ENCODE measurements around the gene COL2A1.

COL2A1 gene

GRCh38 chr12:47949441-47950341, 54.6 kb downstream of the COL2A1 start:
- peak; percentile 22 to 55 (median 25) for DNase-seq (ENCODE audit: low read depth in 2 of 3, low spot score in 1 of 3)

- DNase-seq (ENCODE audit: low read depth in 2 of 3, low spot score in 1 of 3): no peak
Observed at GRCh38 chr12:47947341-47947740, 56.9 kb downstream of the COL2A1 start.

GRCh38 chr12:47946413-47947323, 57.6 kb downstream of the COL2A1 start:
- DNase-seq (ENCODE audit: low read depth in 2 of 3, low spot score in 1 of 3): no peak

GRCh38 chr12:47945341-47945728, 58.9 kb downstream of the COL2A1 start:
- no peak for DNase-seq (ENCODE audit: low read depth in 2 of 3, low spot score in 1 of 3)

- no peak for DNase-seq (ENCODE audit: low read depth in 2 of 3, low spot score in 1 of 3)
Observed at GRCh38 chr12:47944685-47945340, 59.5 kb downstream of the COL2A1 start.

GRCh38 chr12:47943623-47944340, 60.5 kb downstream of the COL2A1 start:
- no peak for DNase-seq (ENCODE audit: low read depth in 2 of 3, low spot score in 1 of 3)

GRCh38 chr12:47942614-47943225, 61.6 kb downstream of the COL2A1 start:
- no peak for DNase-seq (ENCODE audit: low read depth in 2 of 3, low spot score in 1 of 3)

GRCh38 chr12:47941871-47942613, 62.2 kb downstream of the COL2A1 start:
- DNase-seq (ENCODE audit: low read depth in 2 of 3, low spot score in 1 of 3): peak in 2 of 3 donors; percentile 22 to 45

GRCh38 chr12:47941475-47941780, 62.8 kb downstream of the COL2A1 start:
- DNase-seq (ENCODE audit: low read depth in 2 of 3, low spot score in 1 of 3): no peak

GRCh38 chr12:47940773-47941474, 63.4 kb downstream of the COL2A1 start:
- no peak for DNase-seq (ENCODE audit: low read depth in 2 of 3, low spot score in 1 of 3)

GRCh38 chr12:47939009-47939601, 65.2 kb downstream of the COL2A1 start:
- DNase-seq (ENCODE audit: low read depth in 2 of 3, low spot score in 1 of 3): no peak

- DNase-seq (ENCODE audit: low read depth in 2 of 3, low spot score in 1 of 3): no peak
Observed at GRCh38 chr12:47938594-47938993, 65.7 kb downstream of the COL2A1 start.

- no peak for DNase-seq (ENCODE audit: low read depth in 2 of 3, low spot score in 1 of 3)
Observed at GRCh38 chr12:47938093-47938492, 66.2 kb downstream of the COL2A1 start.

- DNase-seq (ENCODE audit: low read depth in 2 of 3, low spot score in 1 of 3): no peak
Observed at GRCh38 chr12:47935184-47935583, 69.1 kb downstream of the COL2A1 start.

- DNase-seq (ENCODE audit: low read depth in 2 of 3, low spot score in 1 of 3): no peak
Observed at GRCh38 chr12:47931187-47931586, 73.1 kb downstream of the COL2A1 start.

GRCh38 chr12:47930634-47931033, 73.6 kb downstream of the COL2A1 start:
- DNase-seq (ENCODE audit: low read depth in 2 of 3, low spot score in 1 of 3): no peak

GRCh38 chr12:47927346-47927745, 76.9 kb downstream of the COL2A1 start:
- DNase-seq (ENCODE audit: low read depth in 2 of 3, low spot score in 1 of 3): no peak
